ENCODE measurements around the gene CNTNAP1.

CNTNAP1 gene

GRCh38 chr17:42744283-42744805 lies 62.0 kb downstream of the CNTNAP1 start:
- no peak for TF ChIP-seq EZH2 (IDR thresholded peaks at IDR 0.05; ENCODE audit: borderline replicate concordance, low read length)
- TF ChIP-seq, protein P1, sequence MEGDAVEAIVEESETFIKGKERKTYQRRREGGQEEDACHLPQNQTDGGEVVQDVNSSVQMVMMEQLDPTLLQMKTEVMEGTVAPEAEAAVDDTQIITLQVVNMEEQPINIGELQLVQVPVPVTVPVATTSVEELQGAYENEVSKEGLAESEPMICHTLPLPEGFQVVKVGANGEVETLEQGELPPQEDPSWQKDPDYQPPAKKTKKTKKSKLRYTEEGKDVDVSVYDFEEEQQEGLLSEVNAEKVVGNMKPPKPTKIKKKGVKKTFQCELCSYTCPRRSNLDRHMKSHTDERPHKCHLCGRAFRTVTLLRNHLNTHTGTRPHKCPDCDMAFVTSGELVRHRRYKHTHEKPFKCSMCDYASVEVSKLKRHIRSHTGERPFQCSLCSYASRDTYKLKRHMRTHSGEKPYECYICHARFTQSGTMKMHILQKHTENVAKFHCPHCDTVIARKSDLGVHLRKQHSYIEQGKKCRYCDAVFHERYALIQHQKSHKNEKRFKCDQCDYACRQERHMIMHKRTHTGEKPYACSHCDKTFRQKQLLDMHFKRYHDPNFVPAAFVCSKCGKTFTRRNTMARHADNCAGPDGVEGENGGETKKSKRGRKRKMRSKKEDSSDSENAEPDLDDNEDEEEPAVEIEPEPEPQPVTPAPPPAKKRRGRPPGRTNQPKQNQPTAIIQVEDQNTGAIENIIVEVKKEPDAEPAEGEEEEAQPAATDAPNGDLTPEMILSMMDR (IDR thresholded peaks at IDR 0.05; ENCODE audit: low read length) = no peak
- Histone ChIP-seq H3K27ac (ENCODE audit: low read depth, low read length, poor library complexity, severe bottlenecking) (peak overlapping the region; percentile 26), H3K36me3 (ENCODE audit: insufficient read depth, low read length) (peaks cover 8% of the 10 kb centered on the region; the same call in 1 of the 2 replicates), H3K9ac (ENCODE audit: low read length) (peak overlapping the region; percentile 68), H3K9me2 (ENCODE audit: low read depth, low read length) (no peaks in the 10 kb centered on the region), H3K4me1 (ENCODE audit: insufficient read depth, low read length, severe bottlenecking) (peaks cover 24% of the 10 kb centered on the region), H4K20me1 (ENCODE audit: insufficient read depth, low read length) (no peaks in the 10 kb centered on the region), H3K9me3 (ENCODE audit: low read length) (no peaks in the 10 kb centered on the region), H2AFZ (ENCODE audit: low read length) (no peak overlapping the region), H3K27me3 (ENCODE audit: insufficient read depth, low read length) (no peaks in the 10 kb centered on the region), H3K4me2 (ENCODE audit: low read length) (peak overlapping the region; percentile 93), H3K79me2 (ENCODE audit: insufficient read depth, low read length) (peaks cover 20% of the 10 kb centered on the region), H3K4me3 (ENCODE audit: low read depth, low read length, poor library complexity, severe bottlenecking) (peak overlapping the region; percentile 66), H3F3A (ENCODE audit: insufficient read depth, low read length) (no peaks in the 10 kb centered on the region)

- peak within 1 kb of the TSS; percentile 66 for H3K4me3 ChIP-seq (ENCODE audit: low read depth, low read length, poor library complexity, severe bottlenecking)
Measured at GRCh38 chr17:42744806-42745617, 62.7 kb downstream of the CNTNAP1 start, which contains the start of gene EZH1. Gene EZH1, minus strand, starts transcription at chr17:42745040. Its CDS starts 16,099 bp downstream, at chr17:42728941.

GRCh38 chr17:42748202-42748907 lies 66.0 kb downstream of the CNTNAP1 start:
- TF ChIP-seq, protein P1 (IDR thresholded peaks at IDR 0.05; ENCODE audit: low read length) = no peak
- TF ChIP-seq EZH2 (IDR thresholded peaks at IDR 0.05; ENCODE audit: borderline replicate concordance, low read length) = no peak
- Histone ChIP-seq H3K4me3 (ENCODE audit: low read depth, low read length, poor library complexity, severe bottlenecking) (no peak overlapping the region), H3K27ac (ENCODE audit: low read depth, low read length, poor library complexity, severe bottlenecking) (no peak overlapping the region), H3F3A (ENCODE audit: insufficient read depth, low read length) (no peaks in the 10 kb centered on the region), H3K4me2 (ENCODE audit: low read length) (no peak overlapping the region), H3K27me3 (ENCODE audit: insufficient read depth, low read length) (no peaks in the 10 kb centered on the region), H3K9me3 (ENCODE audit: low read length) (no peaks in the 10 kb centered on the region), H3K4me1 (ENCODE audit: insufficient read depth, low read length, severe bottlenecking) (peaks cover 13% of the 10 kb centered on the region), H3K79me2 (ENCODE audit: insufficient read depth, low read length) (peaks cover 9% of the 10 kb centered on the region), H3K9me2 (ENCODE audit: low read depth, low read length) (no peaks in the 10 kb centered on the region), H4K20me1 (ENCODE audit: insufficient read depth, low read length) (no peaks in the 10 kb centered on the region), H2AFZ (ENCODE audit: low read length) (no peak overlapping the region), H3K9ac (ENCODE audit: low read length) (no peak overlapping the region), H3K36me3 (ENCODE audit: insufficient read depth, low read length) (no peaks in the 10 kb centered on the region)

More at GRCh38 chr17:42744806-42745617, 62.7 kb downstream of the CNTNAP1 start, which contains the start of gene EZH1:
- TF ChIP-seq, protein P1 (IDR thresholded peaks at IDR 0.05; ENCODE audit: low read length) = no peak
- no peak for TF ChIP-seq EZH2 (IDR thresholded peaks at IDR 0.05; ENCODE audit: borderline replicate concordance, low read length)
- Histone ChIP-seq H3K4me1 (ENCODE audit: insufficient read depth, low read length, severe bottlenecking) (peaks cover 24% of the 10 kb centered on the region), H3F3A (ENCODE audit: insufficient read depth, low read length) (no peaks in the 10 kb centered on the region), H3K4me2 (ENCODE audit: low read length) (peak within 1 kb of the TSS; percentile 93), H4K20me1 (ENCODE audit: insufficient read depth, low read length) (no peaks in the 10 kb centered on the region), H3K27me3 (ENCODE audit: insufficient read depth, low read length) (no peaks in the 10 kb centered on the region), H3K27ac (ENCODE audit: low read depth, low read length, poor library complexity, severe bottlenecking) (peak within 1 kb of the TSS; percentile 26), H3K79me2 (ENCODE audit: insufficient read depth, low read length) (peaks cover 20% of the 10 kb centered on the region), H3K9me3 (ENCODE audit: low read length) (no peaks in the 10 kb centered on the region), H2AFZ (ENCODE audit: low read length) (0 out of 2 replicates have a peak within 1 kb of the TSS, but pooled peaks have one; percentile 29), H3K9me2 (ENCODE audit: low read depth, low read length) (no peaks in the 10 kb centered on the region), H3K36me3 (ENCODE audit: insufficient read depth, low read length) (peaks cover 8% of the 10 kb centered on the region; the same call in 1 of the 2 replicates), H3K9ac (ENCODE audit: low read length) (peak within 1 kb of the TSS; percentile 68)
